WERI-Rb-1 (cell line): ENCODE data around the gene SPCS2.
"Not testable (repeated sequence)": the region's sequence is repeated elsewhere in the genome, so short reads cannot be mapped to it uniquely, and the experiment has no call there.

Source experiments
- DNase-seq: peaks from one replicate; pipeline ENCODE4 v3.0.0-alpha.2; 2020
- H3K27ac ChIP-seq: fragments of 250-450 bp; sonication (Bioruptor Pico); 2 replicates; pipeline ENCODE4 v1.5.1; 2020; ENCODE audit warnings: mild to moderate bottlenecking, moderate library complexity
- H3K27me3 ChIP-seq: fragments of 250-450 bp; sonication (Bioruptor Pico); 2 replicates; pipeline ENCODE4 v1.5.1; 2021; ENCODE audit warnings: mild to moderate bottlenecking, low read depth, moderate library complexity; ENCODE audit not compliant: insufficient read depth, severe bottlenecking
- H3K36me3 ChIP-seq: fragments of 250-450 bp; sonication (Bioruptor Pico); 2 replicates; pipeline ENCODE4 v1.5.1; 2020; ENCODE audit warnings: mild to moderate bottlenecking, moderate library complexity
- H3K4me3 ChIP-seq: 2 replicates; pipeline ENCODE4 v1.5.1; 2011; ENCODE audit warnings: low read depth, mild to moderate bottlenecking, control low read depth, low read length
- H3K9me3 ChIP-seq: fragments of 250-450 bp; sonication (Bioruptor Pico); 2 replicates; pipeline ENCODE4 v1.5.1; 2021; ENCODE audit warnings: mild to moderate bottlenecking, moderate library complexity; ENCODE audit not compliant: severe bottlenecking
- TF ChIP-seq, protein P1 (sequence below): IDR thresholded peaks from 2 replicates; pipeline ENCODE4 v1.5.1; 2011; ENCODE audit warnings: low read depth, mild to moderate bottlenecking, control low read depth, inconsistent platforms, low read length

Gene SPCS2

DNA sequence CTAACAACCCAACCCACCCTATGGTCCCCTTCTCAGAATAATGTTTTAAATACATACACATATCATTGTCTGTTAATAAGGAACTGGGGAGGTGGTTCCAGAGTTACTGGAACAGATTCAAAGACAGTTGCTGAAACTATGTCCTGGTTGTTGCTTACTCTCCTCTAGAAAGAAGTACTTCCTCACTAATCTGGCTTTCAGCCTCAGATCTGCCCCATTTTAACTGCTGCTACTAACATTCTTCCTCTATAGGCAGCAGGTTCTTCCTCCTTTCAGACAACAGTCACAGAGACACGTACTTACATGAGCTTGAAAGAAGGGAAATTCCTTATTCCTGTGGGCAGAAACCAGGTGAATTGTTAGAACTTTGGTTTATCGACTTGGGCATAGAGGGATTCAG, 31.6 kb downstream of the SPCS2 start:
- Histone ChIP-seq H3K27me3 (no peaks in the 10 kb centered on the region), H3K36me3 (peaks cover 18% of the 10 kb centered on the region), H3K9me3 (no peaks in the 10 kb centered on the region), H3K27ac (no peak overlapping the region), H3K4me3 (no peak overlapping the region)
- no peak for DNase-seq
- TF ChIP-seq, protein P1, sequence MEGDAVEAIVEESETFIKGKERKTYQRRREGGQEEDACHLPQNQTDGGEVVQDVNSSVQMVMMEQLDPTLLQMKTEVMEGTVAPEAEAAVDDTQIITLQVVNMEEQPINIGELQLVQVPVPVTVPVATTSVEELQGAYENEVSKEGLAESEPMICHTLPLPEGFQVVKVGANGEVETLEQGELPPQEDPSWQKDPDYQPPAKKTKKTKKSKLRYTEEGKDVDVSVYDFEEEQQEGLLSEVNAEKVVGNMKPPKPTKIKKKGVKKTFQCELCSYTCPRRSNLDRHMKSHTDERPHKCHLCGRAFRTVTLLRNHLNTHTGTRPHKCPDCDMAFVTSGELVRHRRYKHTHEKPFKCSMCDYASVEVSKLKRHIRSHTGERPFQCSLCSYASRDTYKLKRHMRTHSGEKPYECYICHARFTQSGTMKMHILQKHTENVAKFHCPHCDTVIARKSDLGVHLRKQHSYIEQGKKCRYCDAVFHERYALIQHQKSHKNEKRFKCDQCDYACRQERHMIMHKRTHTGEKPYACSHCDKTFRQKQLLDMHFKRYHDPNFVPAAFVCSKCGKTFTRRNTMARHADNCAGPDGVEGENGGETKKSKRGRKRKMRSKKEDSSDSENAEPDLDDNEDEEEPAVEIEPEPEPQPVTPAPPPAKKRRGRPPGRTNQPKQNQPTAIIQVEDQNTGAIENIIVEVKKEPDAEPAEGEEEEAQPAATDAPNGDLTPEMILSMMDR: no peak

DNA sequence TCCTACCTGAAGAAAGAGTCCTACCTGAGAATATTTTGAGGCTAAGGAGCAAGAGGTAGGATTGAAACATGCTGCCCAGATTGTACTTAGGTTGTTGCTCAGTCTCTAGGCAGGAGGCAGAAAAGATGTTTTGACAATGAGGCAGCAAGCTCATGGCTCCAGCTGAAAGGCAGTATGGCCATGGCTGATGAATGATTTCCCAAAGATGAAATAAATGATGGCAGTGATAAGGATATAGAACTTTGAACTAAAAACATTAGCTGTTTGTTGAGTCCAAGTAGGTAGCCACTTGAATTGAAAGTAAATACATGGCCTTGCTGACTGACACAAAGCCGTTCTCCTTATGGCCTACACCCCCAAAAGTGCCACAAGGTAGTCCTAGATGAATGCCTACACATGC, 32.8 kb downstream of the SPCS2 start:
- Histone ChIP-seq H3K4me3 (no peak overlapping the region), H3K27me3 (no peaks in the 10 kb centered on the region), H3K36me3 (peaks cover 18% of the 10 kb centered on the region), H3K27ac (no peak overlapping the region), H3K9me3 (no peaks in the 10 kb centered on the region)
- DNase-seq: no peak
- TF ChIP-seq, protein P1: no peak

DNA sequence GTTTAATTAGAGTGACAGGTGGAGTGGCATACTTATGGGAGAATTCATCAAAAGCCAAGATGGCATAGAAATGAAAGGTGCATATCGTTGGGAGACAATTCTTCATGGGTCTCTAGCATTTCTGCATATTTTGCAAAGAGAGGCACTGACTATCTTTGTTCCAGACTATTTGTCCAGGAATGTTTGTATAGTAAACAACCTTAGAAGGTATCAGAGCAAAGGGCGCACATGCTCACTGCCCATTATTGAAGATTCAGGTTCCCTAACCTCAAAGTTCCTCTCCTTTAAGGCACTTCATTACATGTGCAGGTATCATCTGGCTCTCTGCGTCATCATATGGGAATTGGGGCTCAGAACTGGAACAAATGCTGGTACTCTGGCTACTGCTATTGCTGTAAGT, 35.0 kb downstream of the SPCS2 start:
- TF ChIP-seq, protein P1: no peak
- no peaks in the 10 kb centered on the region for H3K27me3 ChIP-seq
- H3K9me3 ChIP-seq: no peaks in the 10 kb centered on the region
- no peak overlapping the region for H3K4me3 ChIP-seq
- H3K27ac ChIP-seq: no peak overlapping the region
- H3K36me3 ChIP-seq: peaks cover 3% of the 10 kb centered on the region; the same call in 1 of the 2 replicates
- DNase-seq: no peak

DNA sequence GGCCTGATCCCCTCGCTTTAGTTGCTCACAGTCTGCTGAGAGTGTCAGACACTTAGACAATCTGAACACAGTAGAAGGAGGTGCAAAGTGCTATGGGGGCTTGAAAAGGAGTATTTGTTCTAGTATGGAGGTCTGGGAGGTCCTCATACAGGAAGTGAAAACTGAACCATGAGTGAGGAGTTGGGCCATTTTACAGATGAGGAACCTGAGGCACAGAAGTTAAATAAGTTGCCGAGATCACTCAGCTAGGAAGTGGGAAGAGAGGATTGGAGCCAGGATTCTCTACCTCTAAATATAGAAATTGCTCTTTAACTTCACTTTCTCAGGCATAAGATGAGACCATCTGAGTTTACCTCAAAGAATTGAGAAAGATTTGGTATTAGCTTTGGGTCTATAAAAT, 35.7 kb downstream of the SPCS2 start:
- no peak for DNase-seq
- TF ChIP-seq, protein P1: no peak
- Histone ChIP-seq H3K4me3 (no peak overlapping the region), H3K9me3 (no peaks in the 10 kb centered on the region), H3K36me3 (peaks cover 2% of the 10 kb centered on the region; the same call in 1 of the 2 replicates), H3K27ac (no peak overlapping the region), H3K27me3 (no peaks in the 10 kb centered on the region)

DNA sequence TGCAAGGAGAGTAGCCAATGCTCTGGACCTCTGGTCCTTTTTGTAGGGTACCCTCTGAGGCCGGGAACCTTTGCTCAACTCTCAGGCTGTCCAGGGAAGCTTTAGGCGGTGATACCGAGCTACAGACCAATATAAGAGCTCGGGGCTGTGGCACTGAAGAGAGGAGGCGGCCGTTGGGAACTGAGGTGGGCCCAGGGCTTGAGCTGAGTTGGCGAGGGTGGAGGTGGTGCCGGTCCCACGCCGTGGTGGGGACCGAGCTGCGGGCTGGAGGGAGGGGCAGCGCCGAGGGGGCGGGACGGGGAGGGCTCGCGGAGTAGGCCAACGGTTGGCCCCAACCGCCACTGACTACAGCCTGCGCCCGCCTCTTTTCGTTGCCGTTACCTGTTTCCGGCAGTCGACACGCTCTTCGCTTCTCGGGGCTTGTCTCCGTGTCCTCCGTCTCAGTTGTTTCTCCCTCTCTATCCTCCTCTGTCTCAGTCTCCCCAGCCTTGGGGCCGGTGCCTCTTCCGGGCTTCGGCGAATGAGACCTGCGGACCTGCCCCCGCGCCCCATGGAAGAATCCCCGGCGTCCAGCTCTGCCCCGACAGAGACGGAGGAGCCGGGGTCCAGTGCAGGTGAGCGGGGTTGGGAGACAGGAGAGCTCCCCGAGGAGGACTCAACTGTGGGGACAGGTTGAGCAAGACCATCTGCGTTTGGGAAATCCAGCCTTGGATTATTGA, 39.6 kb downstream of the SPCS2 start, which contains the start of gene NEU3:
Gene NEU3, plus strand, starts transcription at position 393 of the 719 bp plus-strand sequence. Its CDS starts 128 bp downstream, at position 521.
- peak; percentile 91 for DNase-seq
- Histone ChIP-seq H3K36me3 (peaks cover 10% of the 10 kb centered on the region), H3K4me3 (peak within 1 kb of the TSS; percentile 94), H3K27me3 (no peaks in the 10 kb centered on the region), H3K27ac (peak within 1 kb of the TSS; percentile 87), H3K9me3 (no peaks in the 10 kb centered on the region)
- TF ChIP-seq, protein P1: no peak

DNA sequence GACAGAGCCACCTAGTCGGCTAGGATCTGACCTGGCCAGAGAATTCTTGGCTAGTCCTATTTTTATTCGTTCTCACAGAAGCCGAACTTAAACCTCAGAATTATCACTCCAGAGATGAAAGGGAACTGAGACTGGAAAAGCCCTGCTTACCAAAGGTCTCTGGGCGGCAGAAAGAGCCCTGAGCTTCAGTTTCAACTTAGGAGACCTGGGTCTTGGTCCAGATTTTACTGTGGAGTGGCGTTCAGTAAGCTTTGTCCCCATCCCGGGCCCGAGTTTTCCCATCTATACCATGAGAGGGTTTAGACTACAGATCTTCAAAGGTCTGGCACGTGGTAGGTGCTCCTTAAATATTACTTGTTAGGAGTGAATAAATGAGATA, 40.2 kb downstream of the SPCS2 start:
- TF ChIP-seq, protein P1: no peak
- peak overlapping the region; percentile 94 for H3K4me3 ChIP-seq
- no peak for DNase-seq
- peaks cover 10% of the 10 kb centered on the region for H3K36me3 ChIP-seq
- H3K9me3 ChIP-seq: no peaks in the 10 kb centered on the region
- peak overlapping the region; percentile 87 for H3K27ac ChIP-seq
- H3K27me3 ChIP-seq: no peaks in the 10 kb centered on the region

DNA sequence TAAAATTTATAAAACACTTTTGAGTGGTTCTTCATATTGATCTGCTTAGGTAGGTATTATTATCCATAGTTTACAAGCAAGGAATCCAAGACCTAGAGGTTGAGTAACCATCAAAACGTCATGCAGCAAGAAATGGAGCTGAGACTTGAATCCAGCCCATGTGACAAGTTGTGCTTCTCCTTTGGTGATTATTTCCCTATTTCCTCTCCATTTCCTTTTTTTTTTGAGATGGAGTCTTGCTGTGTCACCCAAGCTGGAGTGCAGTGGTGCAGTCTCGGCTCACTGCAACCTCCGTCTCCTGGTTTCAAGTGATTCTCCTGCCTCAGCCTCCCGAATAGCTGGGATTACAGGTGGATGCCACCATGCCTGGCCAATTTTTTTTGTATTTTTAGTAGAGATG, 41.1 kb downstream of the SPCS2 start:
- H3K27me3 ChIP-seq, H3K9me3 ChIP-seq, H3K27ac ChIP-seq, DNase-seq: not testable (repeated sequence)
- Histone ChIP-seq H3K4me3 (peak overlapping the region; percentile 94), H3K36me3 (peaks cover 18% of the 10 kb centered on the region)
